MCF 10A (cell line): ENCODE data around the gene SLC17A9. TPM values are rescaled to one million over a fixed set of nuclear protein-coding genes. Genes with fewer than 3 reads are reported as not detected.

Experiments used
- BruUV-seq: library from RNA; stranded (reverse); fragments of 400-500 nt; replicated peaks from 2 replicates; lab custom pipeline; 2021; lab: Mats Ljungman, UMichigan
- CTCF ChIA-PET: fragments of 300-600 bp; sonication (Branson Sonifier 250); formaldehyde crosslinking; extraction: SDS; loops from one replicate; lab custom pipeline; 2021; ENCODE audit warnings: antibody characterized with exemption, inconsistent platforms; lab: Yijun Ruan, JAX
- POLR2A ChIA-PET: fragments of 300-600, 350-650 bp; sonication (Branson Sonifier 250); formaldehyde crosslinking; extraction: SDS; loops from one replicate; lab custom pipeline; 2020; ENCODE audit warnings: antibody characterized with exemption, inconsistent platforms; lab: Yijun Ruan, JAX
- DNase-seq: peaks from one replicate; pipeline ENCODE4 v3.0.0-alpha.2; 2018; ENCODE audit not compliant: unreplicated experiment
- H3K27ac Mint-ChIP-seq: one replicate; pipeline ENCODE4 v1.8.0; 2022; ENCODE audit warnings: mild to moderate bottlenecking, low read depth, mixed read lengths; ENCODE audit not compliant: unreplicated experiment
- H3K27me3 Mint-ChIP-seq: one replicate; pipeline ENCODE4 v1.8.0; 2022; ENCODE audit warnings: mixed read lengths; ENCODE audit not compliant: insufficient read depth, unreplicated experiment
- H3K36me3 Mint-ChIP-seq: one replicate; pipeline ENCODE4 v1.8.0; 2022; ENCODE audit warnings: mild to moderate bottlenecking, moderate library complexity, mixed read lengths; ENCODE audit not compliant: insufficient read depth, unreplicated experiment
- H3K4me1 Mint-ChIP-seq: one replicate; pipeline ENCODE4 v1.8.0; 2022; ENCODE audit warnings: mixed read lengths; ENCODE audit not compliant: insufficient read depth, unreplicated experiment
- H3K4me3 Mint-ChIP-seq: one replicate; pipeline ENCODE4 v1.8.0; 2022; ENCODE audit warnings: mild to moderate bottlenecking, moderate library complexity, mixed read lengths; ENCODE audit not compliant: unreplicated experiment
- H3K9me3 Mint-ChIP-seq: one replicate; pipeline ENCODE4 v1.8.0; 2022; ENCODE audit warnings: mixed read lengths; ENCODE audit not compliant: unreplicated experiment
- intact Hi-C: fragments of 100-400 bp; cut with micrococcal nuclease; formaldehyde crosslinking; loops from 2 replicates; pipeline ENCODE4 v1.14.1; 2022
- total RNA-seq: library from RNA; stranded (reverse); gene quantifications from 2 replicates; pipeline ENCODE4 v1.2.3, GENCODE V29; 2022
- TF ChIP-seq, protein P1 (sequence below): fragments of 200-600 bp; IDR thresholded peaks from one replicate; pipeline ENCODE4 v1.8.0; 2022; ENCODE audit warnings: antibody characterized with exemption, mild to moderate bottlenecking; ENCODE audit not compliant: unreplicated experiment

The SLC17A9 gene
- total RNA-seq, 1 experiment from 2014 or later, result 0.07 TPM

DNA sequence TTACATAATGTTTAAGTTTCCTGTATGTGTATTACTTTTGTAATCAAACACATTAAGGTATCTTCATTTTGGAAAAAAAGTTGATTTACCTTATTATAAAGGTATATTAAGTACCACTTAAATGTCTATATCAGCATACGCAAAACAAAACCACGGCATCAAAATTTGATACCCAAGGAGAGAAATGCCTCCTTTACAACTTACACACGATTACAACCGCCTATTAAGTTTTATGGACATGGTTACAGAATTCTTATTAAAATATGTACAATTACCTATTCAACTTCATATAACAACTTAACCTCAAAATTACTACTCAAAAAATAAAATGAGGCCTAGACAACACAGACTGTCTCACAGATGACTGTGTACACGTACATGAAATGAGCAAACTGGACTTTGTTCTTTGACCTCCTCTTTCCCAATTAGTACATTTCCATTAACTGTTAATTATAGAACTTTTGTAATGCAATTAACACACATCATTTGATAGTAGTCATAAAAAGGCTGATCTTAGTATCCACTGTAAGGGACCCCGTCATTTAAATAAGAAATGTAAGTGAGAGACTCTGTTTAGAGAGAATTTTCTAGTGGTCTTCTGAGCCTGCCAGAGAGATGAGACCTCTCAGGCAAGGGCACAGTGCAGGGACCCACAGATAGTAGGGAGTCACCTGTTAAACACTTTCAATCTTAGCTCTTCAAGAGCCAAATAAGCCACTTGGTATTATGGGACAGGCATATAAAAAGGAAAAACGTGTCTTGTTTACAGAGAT, 28.7 kb upstream of the SLC17A9 start:
- H3K27me3 Mint-ChIP-seq, result no peaks in the 10 kb centered on the region
- TF ChIP-seq, protein P1, sequence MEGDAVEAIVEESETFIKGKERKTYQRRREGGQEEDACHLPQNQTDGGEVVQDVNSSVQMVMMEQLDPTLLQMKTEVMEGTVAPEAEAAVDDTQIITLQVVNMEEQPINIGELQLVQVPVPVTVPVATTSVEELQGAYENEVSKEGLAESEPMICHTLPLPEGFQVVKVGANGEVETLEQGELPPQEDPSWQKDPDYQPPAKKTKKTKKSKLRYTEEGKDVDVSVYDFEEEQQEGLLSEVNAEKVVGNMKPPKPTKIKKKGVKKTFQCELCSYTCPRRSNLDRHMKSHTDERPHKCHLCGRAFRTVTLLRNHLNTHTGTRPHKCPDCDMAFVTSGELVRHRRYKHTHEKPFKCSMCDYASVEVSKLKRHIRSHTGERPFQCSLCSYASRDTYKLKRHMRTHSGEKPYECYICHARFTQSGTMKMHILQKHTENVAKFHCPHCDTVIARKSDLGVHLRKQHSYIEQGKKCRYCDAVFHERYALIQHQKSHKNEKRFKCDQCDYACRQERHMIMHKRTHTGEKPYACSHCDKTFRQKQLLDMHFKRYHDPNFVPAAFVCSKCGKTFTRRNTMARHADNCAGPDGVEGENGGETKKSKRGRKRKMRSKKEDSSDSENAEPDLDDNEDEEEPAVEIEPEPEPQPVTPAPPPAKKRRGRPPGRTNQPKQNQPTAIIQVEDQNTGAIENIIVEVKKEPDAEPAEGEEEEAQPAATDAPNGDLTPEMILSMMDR, result no peak
- BruUV-seq, result TSS peak; percentile 65
- H3K36me3 Mint-ChIP-seq, result peaks cover 10% of the 10 kb centered on the region
- H3K4me1 Mint-ChIP-seq, result peaks cover 36% of the 10 kb centered on the region
- CTCF ChIA-PET, result interaction anchor here (0.8 to 2.2 kb wide), 5 partner anchors 10 to 24 kb away, joined by 3 to 8 read pairs (median 3); no protein-coding TSS in a partner anchor
- H3K9me3 Mint-ChIP-seq, result no peaks in the 10 kb centered on the region
- H3K4me3 Mint-ChIP-seq, result peak overlapping the region; percentile 76
- H3K27ac Mint-ChIP-seq, result peak overlapping the region; percentile 95
- no peak for DNase-seq
- intact Hi-C loops, result no loop called here
- POLR2A ChIA-PET, result interaction anchor here (0.5 to 6.2 kb wide), 18 partner anchors 11 to 941 kb away, joined by 3 to 341 read pairs (median 3); partner anchors contain the start of genes GID8, TPD52L2 and YTHDF1

DNA sequence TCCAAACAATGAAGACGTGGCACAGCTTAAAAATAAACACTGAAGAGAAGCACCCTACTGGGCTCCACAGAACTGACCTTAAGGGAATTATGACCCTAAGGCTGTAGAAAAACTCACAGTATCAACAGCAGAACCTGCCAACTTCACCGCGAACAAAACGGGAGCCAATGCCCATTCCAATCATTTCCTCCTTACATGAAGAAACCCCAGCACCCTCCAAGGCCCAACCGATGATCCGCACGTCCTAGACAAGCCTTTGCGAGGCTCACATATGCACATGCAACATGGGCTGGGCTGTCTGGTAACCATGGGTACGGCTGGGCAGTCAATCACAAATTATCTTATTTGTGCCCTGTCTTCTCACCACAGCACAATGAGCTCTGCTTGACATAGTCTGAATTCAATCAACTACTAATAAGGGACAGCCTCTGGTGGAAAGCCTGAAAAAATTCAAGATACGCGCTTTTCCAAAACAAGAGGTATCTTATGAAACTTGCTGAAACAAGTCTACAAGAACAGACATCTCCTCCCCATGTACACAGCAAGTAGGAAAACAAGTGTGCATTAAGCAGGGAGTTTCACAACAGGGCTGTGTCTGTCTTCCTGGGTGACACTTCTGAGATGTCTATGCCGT, 27.9 kb upstream of the SLC17A9 start:
- intact Hi-C loops, result no loop called here
- ChIA-PET POLR2A (interaction anchor here (0.5 to 6.2 kb wide), 20 partner anchors 9 to 940 kb away, joined by 3 to 341 read pairs (median 4); partner anchors contain the start of genes GID8, RPS21, TCFL5 and TPD52L2), CTCF (interaction anchor here (0.8 to 2.2 kb wide), 6 partner anchors 10 to 291 kb away, joined by 3 to 8 read pairs (median 3); partner anchors contain the start of gene YTHDF1)
- H3K4me3 Mint-ChIP-seq, result peak overlapping the region; percentile 76
- H3K9me3 Mint-ChIP-seq, result no peaks in the 10 kb centered on the region
- H3K27ac Mint-ChIP-seq, result peak overlapping the region; percentile 95
- peaks cover 33% of the 10 kb centered on the region for H3K4me1 Mint-ChIP-seq
- peaks cover 10% of the 10 kb centered on the region for H3K36me3 Mint-ChIP-seq
- TF ChIP-seq, protein P1, result no peak
- DNase-seq, result peak; percentile 61
- BruUV-seq, result no TSS peak
- no peaks in the 10 kb centered on the region for H3K27me3 Mint-ChIP-seq

DNA sequence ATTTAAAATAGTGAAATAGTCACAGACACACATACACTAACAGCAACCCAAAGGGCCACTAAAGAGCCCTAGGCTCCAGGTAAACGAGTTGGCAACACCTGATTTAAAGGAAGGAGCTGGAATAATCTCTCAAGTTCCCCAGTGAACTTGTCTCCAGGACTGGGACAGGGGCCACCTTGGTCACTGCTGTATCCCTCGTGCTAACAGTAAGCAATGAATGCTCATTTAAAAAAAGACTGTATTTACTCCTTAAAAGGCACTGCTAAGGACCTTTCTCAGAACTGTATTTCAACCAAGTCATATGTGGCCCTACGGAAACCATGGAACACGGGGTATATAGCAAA, 27.5 kb upstream of the SLC17A9 start:
- BruUV-seq, result TSS peak; percentile 73
- Mint-ChIP-seq H3K4me1 (peaks cover 35% of the 10 kb centered on the region), H3K27ac (peak overlapping the region; percentile 95), H3K36me3 (peaks cover 10% of the 10 kb centered on the region), H3K9me3 (no peaks in the 10 kb centered on the region), H3K4me3 (peak overlapping the region; percentile 76), H3K27me3 (no peaks in the 10 kb centered on the region)
- ChIA-PET CTCF (interaction anchor here (0.7 to 2.2 kb wide), 7 partner anchors 10 to 290 kb away, joined by 3 to 8 read pairs (median 3); partner anchors contain the start of gene YTHDF1), POLR2A (interaction anchor here (0.6 to 6.2 kb wide), 18 partner anchors 9 to 948 kb away, joined by 3 to 341 read pairs (median 4); partner anchors contain the start of genes GID8, RPS21, SLCO4A1 and TCFL5)
- no peak for DNase-seq
- TF ChIP-seq, protein P1, result no peak
- intact Hi-C loops, result no loop called here
